Tibial nerve (tissue), 3 donors: Measurements from ENCODE around the gene CENPT.

Experiments
- CTCF ChIP-seq, 5 experiments: fragments of 200-600 bp in 3 of 5; fragments of 450-650 bp in 2 of 5; sonication (generic) in 3 of 5; IDR thresholded peaks; one replicate each; pipeline ENCODE4 v1.5.1; 2016 to 2019; ENCODE audit warnings: antibody characterized with exemption in 5 of 5, mild to moderate bottlenecking in 3 of 5, moderate library complexity in 2 of 5
- POLR2A ChIP-seq, 2 donors: fragments of 450-650 bp; IDR thresholded peaks; one replicate each; pipeline ENCODE4 v1.6.1; 2017; ENCODE audit warnings: antibody characterized with exemption in 2 of 2, mild to moderate bottlenecking in 2 of 2, moderate library complexity in 2 of 2

- TF ChIP-seq CTCF (IDR thresholded peaks at IDR 0.05) (no peak), POLR2A (IDR thresholded peaks at IDR 0.05) (no peak)
Observed at GRCh38 chr16:67811899-67812298, 35.6 kb downstream of the CENPT start.
